ENCODE results near the gene ZNF592. TPM values are rescaled to one million over a fixed set of nuclear protein-coding genes. Genes with fewer than 3 reads are reported as not detected.

The ZNF592 gene
- total and polyA plus RNA-seq, 2 experiments from 2014 or later: 14.4 to 17.6 TPM

GRCh38 chr15:84760219-84760618 lies 11.8 kb downstream of the ZNF592 start:
- H3K4me1 ChIP-seq (ENCODE audit: insufficient read depth): peaks cover 44% of the 10 kb centered on the region
- TF ChIP-seq CTCF (IDR thresholded peaks at IDR 0.05; ENCODE audit: poor library complexity) (no peak), EZH2phosphoT487 (IDR thresholded peaks at IDR 0.05; ENCODE audit: low read depth, severe bottlenecking, unreplicated experiment) (no peak), EZH2 (IDR thresholded peaks at IDR 0.05; ENCODE audit: borderline replicate concordance) (no peak)

GRCh38 chr15:84761607-84762131 lies 13.3 kb downstream of the ZNF592 start:
- peaks cover 91% of the 10 kb centered on the region for H4K20me1 ChIP-seq (ENCODE audit: insufficient read depth, poor library complexity, severe bottlenecking)
- H3K79me2 ChIP-seq: peaks cover 100% of the 10 kb centered on the region
- H2AFZ ChIP-seq: no peak overlapping the region
- no peak overlapping the region for H3K4me3 ChIP-seq
- no peak for TF ChIP-seq EZH2phosphoT487 (IDR thresholded peaks at IDR 0.05; ENCODE audit: low read depth, severe bottlenecking, unreplicated experiment)
- no peak for TF ChIP-seq CTCF (IDR thresholded peaks at IDR 0.05; ENCODE audit: poor library complexity)
- TF ChIP-seq EZH2 (IDR thresholded peaks at IDR 0.05; ENCODE audit: borderline replicate concordance): no peak
- H3K9me3 ChIP-seq (ENCODE audit: low read depth): no peaks in the 10 kb centered on the region
- H3K9me2 ChIP-seq (replicated peaks; ENCODE audit: insufficient read depth): no peaks in the 10 kb centered on the region
- peaks cover 34% of the 10 kb centered on the region for H3K4me1 ChIP-seq (ENCODE audit: insufficient read depth)
- 66% methylated on average over 4 of the region's 4 CpGs for WGBS (ENCODE audit: low lambda C conversion rate, missing lambda C conversion rate)
- no peaks in the 10 kb centered on the region for H3K27me3 ChIP-seq
- H3K4me2 ChIP-seq: no peak overlapping the region
- H3K27ac ChIP-seq: no peak overlapping the region
- no peak for DNase-seq (ENCODE audit: low spot score)
- no peaks in the 10 kb centered on the region for H3K36me3 ChIP-seq (replicated peaks; ENCODE audit: insufficient read depth, low read depth)

More at GRCh38 chr15:84760219-84760618, 11.8 kb downstream of the ZNF592 start:
- Histone ChIP-seq H2AFZ (no peak overlapping the region), H3K79me2 (peaks cover 100% of the 10 kb centered on the region), H3K27ac (no peak overlapping the region), H3K27me3 (no peaks in the 10 kb centered on the region), H4K20me1 (ENCODE audit: insufficient read depth, poor library complexity, severe bottlenecking) (peaks cover 99% of the 10 kb centered on the region), H3K9me2 (replicated peaks; ENCODE audit: insufficient read depth) (no peaks in the 10 kb centered on the region), H3K4me3 (no peak overlapping the region), H3K4me2 (no peak overlapping the region), H3K9me3 (ENCODE audit: low read depth) (no peaks in the 10 kb centered on the region), H3K36me3 (replicated peaks; ENCODE audit: insufficient read depth, low read depth) (no peaks in the 10 kb centered on the region)
- 100% methylated on average over 1 of the region's 1 CpG for WGBS (ENCODE audit: low lambda C conversion rate, missing lambda C conversion rate)
- no peak for DNase-seq (ENCODE audit: low spot score)

GRCh38 chr15:84762840-84763572 lies 14.6 kb downstream of the ZNF592 start:
- WGBS (ENCODE audit: low lambda C conversion rate, missing lambda C conversion rate): 86% methylated on average over 3 of the region's 3 CpGs
- no peaks in the 10 kb centered on the region for H3K27me3 ChIP-seq
- peak overlapping the region; percentile 5 for H3K4me2 ChIP-seq
- H2AFZ ChIP-seq: no peak overlapping the region
- H3K4me3 ChIP-seq: no peak overlapping the region
- peaks cover 89% of the 10 kb centered on the region for H4K20me1 ChIP-seq (ENCODE audit: insufficient read depth, poor library complexity, severe bottlenecking)
- H3K79me2 ChIP-seq: peaks cover 100% of the 10 kb centered on the region
- no peak for TF ChIP-seq CTCF (IDR thresholded peaks at IDR 0.05; ENCODE audit: poor library complexity)
- TF ChIP-seq EZH2phosphoT487 (IDR thresholded peaks at IDR 0.05; ENCODE audit: low read depth, severe bottlenecking, unreplicated experiment): no peak
- TF ChIP-seq EZH2 (IDR thresholded peaks at IDR 0.05; ENCODE audit: borderline replicate concordance): no peak
- no peak for DNase-seq (ENCODE audit: low spot score)
- no peaks in the 10 kb centered on the region for H3K9me2 ChIP-seq (replicated peaks; ENCODE audit: insufficient read depth)
- H3K4me1 ChIP-seq (ENCODE audit: insufficient read depth): peaks cover 34% of the 10 kb centered on the region
- H3K36me3 ChIP-seq (replicated peaks; ENCODE audit: insufficient read depth, low read depth): no peaks in the 10 kb centered on the region
- no peaks in the 10 kb centered on the region for H3K9me3 ChIP-seq (ENCODE audit: low read depth)
- peak overlapping the region; percentile 23 for H3K27ac ChIP-seq

Measured in hepatocyte (in vitro differentiated cells).